ENCODE measurements around the gene CHRDL2.

GRCh38 chr11:74751303-74751702 lies 20.1 kb upstream of the CHRDL2 start:
- TF ChIP-seq EP300 (IDR thresholded peaks at IDR 0.05) (no peak), CTCF (IDR thresholded peaks at IDR 0.05) (no peak), POLR2AphosphoS5 (IDR thresholded peaks at IDR 0.05) (no peak), POLR2A (IDR thresholded peaks at IDR 0.05) (no peak)
